Activated naive CD8-positive, alpha-beta T cell (primary cell): Measurements from ENCODE around the gene ARHGAP10.

Experiments
- H3K27ac Mint-ChIP-seq: one replicate; pipeline ENCODE4 v1.8.0; 2021; ENCODE audit warnings: mixed read lengths
- H3K27me3 Mint-ChIP-seq: one replicate; pipeline ENCODE4 v1.8.0; 2021; ENCODE audit warnings: mixed read lengths
- H3K36me3 Mint-ChIP-seq: one replicate; pipeline ENCODE4 v1.8.0; 2021; ENCODE audit warnings: mixed read lengths
- H3K4me1 Mint-ChIP-seq: one replicate; pipeline ENCODE4 v1.8.0; 2021; ENCODE audit warnings: low read depth, mixed read lengths
- H3K4me3 Mint-ChIP-seq: one replicate; pipeline ENCODE4 v1.8.0; 2021; ENCODE audit warnings: mild to moderate bottlenecking, mixed read lengths
- H3K9me3 Mint-ChIP-seq: one replicate; pipeline ENCODE4 v1.8.0; 2021; ENCODE audit warnings: low read depth, mixed read lengths

Gene ARHGAP10

GRCh38 chr4:148007314-148007760 is 275.4 kb downstream of the ARHGAP10 start:
- peaks cover 10% of the 10 kb centered on the region for H3K36me3 Mint-ChIP-seq
- H3K9me3 Mint-ChIP-seq, result peaks cover 7% of the 10 kb centered on the region
- H3K27me3 Mint-ChIP-seq, result no peaks in the 10 kb centered on the region
- H3K4me1 Mint-ChIP-seq, result peaks cover 13% of the 10 kb centered on the region
- H3K4me3 Mint-ChIP-seq, result no peak overlapping the region
- no peak overlapping the region for H3K27ac Mint-ChIP-seq

- no peak overlapping the region for H3K4me3 Mint-ChIP-seq
- H3K27me3 Mint-ChIP-seq, result no peaks in the 10 kb centered on the region
- H3K27ac Mint-ChIP-seq, result no peak overlapping the region
- H3K36me3 Mint-ChIP-seq, result peaks cover 10% of the 10 kb centered on the region
- peaks cover 13% of the 10 kb centered on the region for H3K4me1 Mint-ChIP-seq
- H3K9me3 Mint-ChIP-seq, result peaks cover 7% of the 10 kb centered on the region
Observed at GRCh38 chr4:148007792-148008191, 275.9 kb downstream of the ARHGAP10 start.

- Mint-ChIP-seq H3K27ac (no peak overlapping the region), H3K36me3 (peaks cover 5% of the 10 kb centered on the region), H3K9me3 (peaks cover 7% of the 10 kb centered on the region), H3K4me3 (no peak overlapping the region), H3K4me1 (no peaks in the 10 kb centered on the region), H3K27me3 (no peaks in the 10 kb centered on the region)
Observed at GRCh38 chr4:148015058-148015457, 283.2 kb downstream of the ARHGAP10 start.

- Mint-ChIP-seq H3K4me3 (no peak overlapping the region), H3K36me3 (peaks cover 5% of the 10 kb centered on the region), H3K4me1 (no peaks in the 10 kb centered on the region), H3K27ac (no peak overlapping the region), H3K27me3 (no peaks in the 10 kb centered on the region), H3K9me3 (peaks cover 7% of the 10 kb centered on the region)
Observed at GRCh38 chr4:148015468-148015867, 283.6 kb downstream of the ARHGAP10 start.

GRCh38 chr4:148016063-148016637 is 284.3 kb downstream of the ARHGAP10 start:
- Mint-ChIP-seq H3K4me3 (no peak overlapping the region), H3K36me3 (no peaks in the 10 kb centered on the region), H3K27ac (no peak overlapping the region), H3K9me3 (peaks cover 2% of the 10 kb centered on the region), H3K4me1 (no peaks in the 10 kb centered on the region), H3K27me3 (no peaks in the 10 kb centered on the region)

GRCh38 chr4:148017801-148018200 is 285.9 kb downstream of the ARHGAP10 start:
- H3K4me3 Mint-ChIP-seq, result no peak overlapping the region
- peaks cover 4% of the 10 kb centered on the region for H3K4me1 Mint-ChIP-seq
- no peak overlapping the region for H3K27ac Mint-ChIP-seq
- no peaks in the 10 kb centered on the region for H3K36me3 Mint-ChIP-seq
- H3K9me3 Mint-ChIP-seq, result no peaks in the 10 kb centered on the region
- no peaks in the 10 kb centered on the region for H3K27me3 Mint-ChIP-seq

- Mint-ChIP-seq H3K36me3 (no peaks in the 10 kb centered on the region), H3K9me3 (no peaks in the 10 kb centered on the region), H3K27me3 (no peaks in the 10 kb centered on the region), H3K4me1 (peaks cover 8% of the 10 kb centered on the region), H3K4me3 (no peak overlapping the region), H3K27ac (no peak overlapping the region)
Observed at GRCh38 chr4:148021686-148022085, 289.8 kb downstream of the ARHGAP10 start.

- Mint-ChIP-seq H3K4me3 (no peak overlapping the region), H3K27ac (no peak overlapping the region), H3K27me3 (no peaks in the 10 kb centered on the region), H3K4me1 (peaks cover 8% of the 10 kb centered on the region), H3K9me3 (peaks cover 2% of the 10 kb centered on the region), H3K36me3 (peaks cover 3% of the 10 kb centered on the region)
Observed at GRCh38 chr4:148022975-148023374, 291.1 kb downstream of the ARHGAP10 start.

GRCh38 chr4:148023512-148024181 is 291.8 kb downstream of the ARHGAP10 start:
- H3K4me3 Mint-ChIP-seq, result no peak overlapping the region
- H3K27ac Mint-ChIP-seq, result no peak overlapping the region
- no peaks in the 10 kb centered on the region for H3K27me3 Mint-ChIP-seq
- H3K36me3 Mint-ChIP-seq, result peaks cover 7% of the 10 kb centered on the region
- H3K4me1 Mint-ChIP-seq, result peaks cover 8% of the 10 kb centered on the region
- peaks cover 7% of the 10 kb centered on the region for H3K9me3 Mint-ChIP-seq

GRCh38 chr4:148025981-148026380 is 294.1 kb downstream of the ARHGAP10 start:
- H3K4me1 Mint-ChIP-seq, result peaks cover 10% of the 10 kb centered on the region
- peaks cover 13% of the 10 kb centered on the region for H3K9me3 Mint-ChIP-seq
- H3K27ac Mint-ChIP-seq, result no peak overlapping the region
- H3K36me3 Mint-ChIP-seq, result peaks cover 12% of the 10 kb centered on the region
- no peak overlapping the region for H3K4me3 Mint-ChIP-seq
- H3K27me3 Mint-ChIP-seq, result no peaks in the 10 kb centered on the region

- Mint-ChIP-seq H3K9me3 (peaks cover 13% of the 10 kb centered on the region), H3K4me1 (peaks cover 6% of the 10 kb centered on the region), H3K27me3 (no peaks in the 10 kb centered on the region), H3K27ac (no peak overlapping the region), H3K4me3 (no peak overlapping the region), H3K36me3 (peaks cover 12% of the 10 kb centered on the region)
Observed at GRCh38 chr4:148027201-148027600, 295.3 kb downstream of the ARHGAP10 start.

GRCh38 chr4:148029781-148030180 is 297.9 kb downstream of the ARHGAP10 start:
- Mint-ChIP-seq H3K9me3 (peaks cover 13% of the 10 kb centered on the region), H3K36me3 (peaks cover 12% of the 10 kb centered on the region), H3K4me3 (no peak overlapping the region), H3K27ac (no peak overlapping the region), H3K27me3 (no peaks in the 10 kb centered on the region), H3K4me1 (peaks cover 6% of the 10 kb centered on the region)

GRCh38 chr4:148030193-148030873 is 298.4 kb downstream of the ARHGAP10 start:
- peaks cover 12% of the 10 kb centered on the region for H3K36me3 Mint-ChIP-seq
- peaks cover 13% of the 10 kb centered on the region for H3K9me3 Mint-ChIP-seq
- H3K27me3 Mint-ChIP-seq, result no peaks in the 10 kb centered on the region
- H3K4me1 Mint-ChIP-seq, result peaks cover 6% of the 10 kb centered on the region
- no peak overlapping the region for H3K27ac Mint-ChIP-seq
- no peak overlapping the region for H3K4me3 Mint-ChIP-seq

GRCh38 chr4:148034813-148035212 is 302.9 kb downstream of the ARHGAP10 start:
- peaks cover 6% of the 10 kb centered on the region for H3K36me3 Mint-ChIP-seq
- no peaks in the 10 kb centered on the region for H3K27me3 Mint-ChIP-seq
- H3K9me3 Mint-ChIP-seq, result peaks cover 6% of the 10 kb centered on the region
- no peak overlapping the region for H3K27ac Mint-ChIP-seq
- H3K4me1 Mint-ChIP-seq, result peaks cover 2% of the 10 kb centered on the region
- no peak overlapping the region for H3K4me3 Mint-ChIP-seq

- H3K27me3 Mint-ChIP-seq, result no peaks in the 10 kb centered on the region
- peaks cover 18% of the 10 kb centered on the region for H3K4me1 Mint-ChIP-seq
- H3K9me3 Mint-ChIP-seq, result no peaks in the 10 kb centered on the region
- H3K4me3 Mint-ChIP-seq, result no peak overlapping the region
- H3K27ac Mint-ChIP-seq, result no peak overlapping the region
- H3K36me3 Mint-ChIP-seq, result peaks cover 2% of the 10 kb centered on the region
Observed at GRCh38 chr4:148041606-148042329, 309.9 kb downstream of the ARHGAP10 start.
